ENCODE data around the gene RNF213.

RNF213 gene

DNA sequence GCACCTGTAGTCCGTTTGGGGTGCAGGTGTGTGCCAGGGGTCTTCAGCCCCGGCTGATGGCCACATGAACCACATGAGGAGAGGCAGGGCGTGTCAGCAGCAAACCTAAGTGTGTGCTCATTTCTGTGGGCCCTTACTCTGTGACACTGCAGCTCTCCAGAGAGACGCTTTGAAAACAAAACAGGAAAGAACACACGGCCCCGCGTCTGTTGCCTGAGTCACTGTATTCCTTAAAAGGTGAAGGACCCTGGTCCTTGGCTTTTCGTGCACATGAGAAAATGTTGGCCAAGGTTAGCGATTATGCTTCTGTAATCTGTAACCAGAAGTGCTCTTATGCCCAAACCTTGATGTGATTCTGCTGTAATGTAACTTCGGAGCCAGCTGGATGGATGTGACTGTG is 176.9 kb downstream of the RNF213 start:
- H3K9me2 ChIP-seq (replicated peaks; ENCODE audit: insufficient read depth, low read length) = no peaks in the 10 kb centered on the region
- H3K9ac ChIP-seq (ENCODE audit: low read length) = no peak overlapping the region
- no peak overlapping the region for H3K4me2 ChIP-seq (ENCODE audit: low read depth, low read length)
- no peaks in the 10 kb centered on the region for H3F3A ChIP-seq (ENCODE audit: insufficient read depth, low read length)
- H3K4me3 ChIP-seq (ENCODE audit: low read length) = no peak overlapping the region
- H3K27ac ChIP-seq (ENCODE audit: low read length) = no peak overlapping the region
- H3K36me3 ChIP-seq (replicated peaks; ENCODE audit: insufficient read depth, low read length) = no peaks in the 10 kb centered on the region
- no peak for TF ChIP-seq EZH2phosphoT487 (IDR thresholded peaks at IDR 0.05; ENCODE audit: low read length)
- no peak for TF ChIP-seq CTCF (IDR thresholded peaks at IDR 0.05; ENCODE audit: low read length)
- TF ChIP-seq EZH2 (optimal IDR thresholded peaks at IDR 0.05; ENCODE audit: low read depth, low read length) = no peak
- no peaks in the 10 kb centered on the region for H3K9me3 ChIP-seq (replicated peaks; ENCODE audit: insufficient read depth, low read length)
- no peaks in the 10 kb centered on the region for H3K79me2 ChIP-seq (ENCODE audit: low read length)
- no peak for DNase-seq
- H3K27me3 ChIP-seq (replicated peaks; ENCODE audit: insufficient read depth, low read length) = peaks cover 91% of the 10 kb centered on the region
- no peak overlapping the region for H2AFZ ChIP-seq (ENCODE audit: low read length)
- H4K20me1 ChIP-seq (ENCODE audit: insufficient read depth, low read length) = no peaks in the 10 kb centered on the region
- no peaks in the 10 kb centered on the region for H3K4me1 ChIP-seq (ENCODE audit: low read length)

DNA sequence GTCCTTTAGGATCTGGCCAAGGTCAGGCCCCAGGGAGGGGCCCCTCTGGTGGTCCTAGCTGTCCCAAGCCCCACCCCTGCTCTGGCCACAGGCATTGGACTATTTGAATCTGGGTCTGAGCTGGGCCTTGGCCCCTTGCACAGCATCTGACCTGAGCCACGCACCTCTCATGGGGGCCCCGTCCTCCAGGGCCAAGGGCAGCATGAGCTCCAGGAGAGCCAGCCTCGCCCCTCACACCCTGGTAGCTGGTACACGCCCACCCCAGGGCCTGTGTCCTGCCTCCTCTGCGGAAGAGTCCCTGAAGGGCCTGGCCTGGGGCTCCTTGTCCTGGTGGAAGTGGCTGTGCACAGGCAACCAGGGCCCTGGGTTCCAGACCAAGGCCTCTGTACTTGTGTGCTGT is 178.2 kb downstream of the RNF213 start:
- H3F3A ChIP-seq (ENCODE audit: insufficient read depth, low read length) = no peaks in the 10 kb centered on the region
- no peaks in the 10 kb centered on the region for H3K79me2 ChIP-seq (ENCODE audit: low read length)
- H3K9me3 ChIP-seq (replicated peaks; ENCODE audit: insufficient read depth, low read length) = no peaks in the 10 kb centered on the region
- H4K20me1 ChIP-seq (ENCODE audit: insufficient read depth, low read length) = no peaks in the 10 kb centered on the region
- TF ChIP-seq EZH2 (optimal IDR thresholded peaks at IDR 0.05; ENCODE audit: low read depth, low read length) = no peak
- TF ChIP-seq CTCF (IDR thresholded peaks at IDR 0.05; ENCODE audit: low read length) = no peak
- no peak for TF ChIP-seq EZH2phosphoT487 (IDR thresholded peaks at IDR 0.05; ENCODE audit: low read length)
- H2AFZ ChIP-seq (ENCODE audit: low read length) = no peak overlapping the region
- H3K9ac ChIP-seq (ENCODE audit: low read length) = no peak overlapping the region
- no peak overlapping the region for H3K4me2 ChIP-seq (ENCODE audit: low read depth, low read length)
- peaks cover 91% of the 10 kb centered on the region for H3K27me3 ChIP-seq (replicated peaks; ENCODE audit: insufficient read depth, low read length)
- H3K4me3 ChIP-seq (ENCODE audit: low read length) = no peak overlapping the region
- H3K9me2 ChIP-seq (replicated peaks; ENCODE audit: insufficient read depth, low read length) = no peaks in the 10 kb centered on the region
- H3K27ac ChIP-seq (ENCODE audit: low read length) = no peak overlapping the region
- no peaks in the 10 kb centered on the region for H3K4me1 ChIP-seq (ENCODE audit: low read length)
- no peaks in the 10 kb centered on the region for H3K36me3 ChIP-seq (replicated peaks; ENCODE audit: insufficient read depth, low read length)
- DNase-seq = no peak

DNA sequence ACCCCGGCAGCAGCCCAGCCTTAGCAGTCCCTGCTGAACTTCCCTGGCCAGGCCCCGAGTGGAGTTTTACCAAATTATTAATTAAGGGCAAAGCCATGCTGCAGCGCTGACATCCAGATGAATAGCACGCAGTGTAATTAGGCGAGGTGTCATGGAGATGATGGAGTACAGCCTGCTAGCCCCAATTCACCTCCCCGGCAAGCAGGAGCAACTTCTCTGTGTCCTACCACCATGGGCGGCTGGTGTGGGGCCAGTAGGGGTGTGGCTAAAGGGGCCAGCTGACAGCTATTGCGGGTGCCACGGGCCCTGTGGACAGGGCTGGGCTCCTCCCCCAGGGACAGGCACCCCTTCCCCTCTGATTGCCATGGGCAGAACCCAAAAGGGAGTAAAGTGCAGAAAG is 178.8 kb downstream of the RNF213 start:
- Histone ChIP-seq H3K79me2 (ENCODE audit: low read length) (no peaks in the 10 kb centered on the region), H2AFZ (ENCODE audit: low read length) (no peak overlapping the region), H3K4me3 (ENCODE audit: low read length) (no peak overlapping the region), H3K27me3 (replicated peaks; ENCODE audit: insufficient read depth, low read length) (peaks cover 91% of the 10 kb centered on the region), H4K20me1 (ENCODE audit: insufficient read depth, low read length) (no peaks in the 10 kb centered on the region), H3K9ac (ENCODE audit: low read length) (no peak overlapping the region), H3K9me3 (replicated peaks; ENCODE audit: insufficient read depth, low read length) (no peaks in the 10 kb centered on the region), H3K9me2 (replicated peaks; ENCODE audit: insufficient read depth, low read length) (no peaks in the 10 kb centered on the region), H3K27ac (ENCODE audit: low read length) (no peak overlapping the region), H3F3A (ENCODE audit: insufficient read depth, low read length) (no peaks in the 10 kb centered on the region), H3K36me3 (replicated peaks; ENCODE audit: insufficient read depth, low read length) (no peaks in the 10 kb centered on the region), H3K4me2 (ENCODE audit: low read depth, low read length) (no peak overlapping the region), H3K4me1 (ENCODE audit: low read length) (no peaks in the 10 kb centered on the region)
- no peak for DNase-seq
- TF ChIP-seq EZH2 (optimal IDR thresholded peaks at IDR 0.05; ENCODE audit: low read depth, low read length) = no peak
- no peak for TF ChIP-seq EZH2phosphoT487 (IDR thresholded peaks at IDR 0.05; ENCODE audit: low read length)
- no peak for TF ChIP-seq CTCF (IDR thresholded peaks at IDR 0.05; ENCODE audit: low read length)
